HCT116 (cell line): ENCODE results near the gene LHPP. TPM values are rescaled to one million over a fixed set of nuclear protein-coding genes. Genes with fewer than 3 reads are reported as not detected.

Source experiments
- ATAC-seq: fragments of 200-7000 bp; cut with Tn5 transposase; 2 replicates; pipeline ENCODE4 v1.9.1; 2020; ENCODE audit warnings: mild to moderate bottlenecking, moderate library complexity
- BruUV-seq: library from RNA; stranded (reverse); fragments of 400-500 nt; replicated peaks from 2 replicates; lab custom pipeline; 2021; lab: Mats Ljungman, UMichigan
- CTCF ChIA-PET: fragments of 300-600 bp; sonication (Branson Sonifier 250); formaldehyde crosslinking; loops from one replicate; lab custom pipeline; 2021; ENCODE audit warnings: antibody characterized with exemption; lab: Charles Lee
- POLR2A ChIA-PET: fragments of 300-600, 350-600 bp; sonication (Branson Sonifier 250); formaldehyde crosslinking; loops from one replicate; lab custom pipeline; 2021; ENCODE audit warnings: antibody characterized with exemption; lab: Charles Lee
- RAD21 ChIA-PET, 2 experiments: fragments of 300-600 bp; sonication (Branson Sonifier 250); formaldehyde crosslinking; loops; one replicate each; lab custom pipeline; 2023; ENCODE audit warnings: low total read pairs in 2 of 2; ENCODE audit not compliant: uncharacterized antibody in 2 of 2, unreplicated experiment in 2 of 2, low non-redundant PET in 1 of 2; lab: Charles Lee
- DNase-seq: peaks from one replicate; pipeline ENCODE4 v3.0.0-alpha.2; 2010; ENCODE audit warnings: low read depth, low spot score
- H2AFZ ChIP-seq: fragments of 200-600 bp; shearing (Covaris generic), sonication (generic); 2 replicates; pipeline ENCODE4 v1.6.1; 2017; ENCODE audit warnings: low read depth, mixed run types, mixed read lengths, antibody characterized with exemption, low read length; ENCODE audit not compliant: poor library complexity, severe bottlenecking
- H3K27ac ChIP-seq: 2 replicates; pipeline ENCODE4 v1.5.1; 2012; ENCODE audit warnings: low read depth, low read length
- H3K27me3 ChIP-seq: fragments of 200-600 bp; sonication (generic); 2 replicates; pipeline ENCODE4 v1.6.1; 2016; ENCODE audit warnings: mixed run types, low read length, mixed read lengths; ENCODE audit not compliant: insufficient read depth
- H3K36me3 ChIP-seq, 2 experiments: fragments of 200-500 bp in 1 of 2; fragments of 200-600 bp in 1 of 2; sonication (Bioruptor generic) in 1 of 2; sonication (generic) in 1 of 2; 2 replicates each; pipeline versions ENCODE4 v1.5.1 to v1.6.1; 2014 to 2016; ENCODE audit warnings: low read length in 2 of 2, inconsistent platforms in 1 of 2, mixed read lengths in 1 of 2, mixed run types in 1 of 2; ENCODE audit not compliant: insufficient read depth in 2 of 2, control insufficient read depth in 1 of 2
- H3K4me1 ChIP-seq, 2 experiments: fragments of 200-600 bp in 1 of 2; sonication (generic) in 1 of 2; 2 replicates each; pipeline versions ENCODE4 v1.5.1 to v1.6.1; 2012 to 2017; ENCODE audit warnings: low read length in 2 of 2, inconsistent platforms in 1 of 2, mild to moderate bottlenecking in 1 of 2, mixed read lengths in 1 of 2, mixed run types in 1 of 2, moderate library complexity in 1 of 2; ENCODE audit not compliant: insufficient read depth in 2 of 2, control insufficient read depth in 1 of 2
- H3K4me2 ChIP-seq: fragments of 200-600 bp; sonication (generic); 2 replicates; pipeline ENCODE4 v1.6.1; 2017; ENCODE audit warnings: mixed run types, low read length, mixed read lengths
- H3K4me3 ChIP-seq, 2 experiments: fragments of 200-600 bp in 1 of 2; sonication (generic) in 1 of 2; replicated peaks in 1 of 2; 2 replicates each; pipeline ENCODE4 v1.5.1; 2011 to 2016; ENCODE audit warnings: low read length in 2 of 2, control low read depth in 1 of 2, low read depth in 1 of 2, mild to moderate bottlenecking in 1 of 2, mixed read lengths in 1 of 2, mixed run types in 1 of 2
- H3K79me2 ChIP-seq: fragments of 200-600 bp; sonication (generic); 2 replicates; pipeline ENCODE4 v1.6.1; 2017; ENCODE audit warnings: mild to moderate bottlenecking, mixed run types, low read length, moderate library complexity, mixed read lengths; ENCODE audit not compliant: insufficient read depth
- H3K9ac ChIP-seq: fragments of 200-600 bp; sonication (generic); 2 replicates; pipeline ENCODE4 v1.6.1; 2016; ENCODE audit warnings: low read length, mixed read lengths
- H3K9me2 ChIP-seq: fragments of 200-600 bp; sonication (generic), shearing (Covaris generic); 2 replicates; pipeline ENCODE4 v1.6.1; 2017; ENCODE audit warnings: mixed run types, mild to moderate bottlenecking, moderate library complexity; ENCODE audit not compliant: insufficient read depth
- H3K9me3 ChIP-seq, 2 experiments: fragments of 200-500 bp in 1 of 2; fragments of 200-600 bp in 1 of 2; sonication (Bioruptor generic) in 1 of 2; sonication (generic) in 1 of 2; 2 replicates each; pipeline ENCODE4 v1.6.1; 2014 to 2017; ENCODE audit warnings: low read length in 2 of 2, mixed read lengths in 2 of 2, inconsistent platforms in 1 of 2, low read depth in 1 of 2, mild to moderate bottlenecking in 1 of 2, mixed run types in 1 of 2, moderate library complexity in 1 of 2; ENCODE audit not compliant: control insufficient read depth in 1 of 2, insufficient read depth in 1 of 2
- H4K20me1 ChIP-seq: fragments of 200-600 bp; sonication (generic), shearing (Covaris generic); 2 replicates; pipeline ENCODE4 v1.6.1; 2017; ENCODE audit warnings: mixed run types, mild to moderate bottlenecking, moderate library complexity; ENCODE audit not compliant: insufficient read depth
- CBX3 ChIP-seq: IDR thresholded peaks from 2 replicates; pipeline ENCODE4 v1.6.1; 2012; ENCODE audit warnings: low read depth
- CEBPB ChIP-seq: IDR thresholded peaks from 2 replicates; pipeline ENCODE4 v1.6.1; 2012; ENCODE audit warnings: low read depth
- EGR1 ChIP-seq: IDR thresholded peaks from 2 replicates; pipeline ENCODE4 v1.6.1; 2012; ENCODE audit warnings: low read depth
- EZH2 ChIP-seq: fragments of 200-600 bp; sonication (generic); IDR thresholded peaks from 2 replicates; pipeline ENCODE4 v1.6.1; 2017; ENCODE audit warnings: antibody characterized with exemption, mixed run types
- FOSL1 ChIP-seq: IDR thresholded peaks from 2 replicates; pipeline ENCODE4 v1.6.1; 2012; ENCODE audit warnings: low read depth
- POLR2AphosphoS5 ChIP-seq: IDR thresholded peaks from 2 replicates; pipeline ENCODE4 v1.6.1; 2011; ENCODE audit warnings: mild to moderate bottlenecking, low read depth, low read length, moderate library complexity
- SIN3A ChIP-seq: IDR thresholded peaks from 2 replicates; pipeline ENCODE4 v1.6.1; 2012; ENCODE audit warnings: low read depth
- SP1 ChIP-seq: IDR thresholded peaks from 2 replicates; pipeline ENCODE4 v1.6.1; 2012; ENCODE audit warnings: low read depth
- SRF ChIP-seq: IDR thresholded peaks from 2 replicates; pipeline ENCODE4 v1.6.1; 2012; ENCODE audit warnings: low read depth
- ZFX ChIP-seq: fragments of 450-650 bp; IDR thresholded peaks from 2 replicates; pipeline ENCODE4 v1.6.1; 2017
- ZNF274 ChIP-seq: fragments of 200-500 bp; sonication (Bioruptor generic); IDR thresholded peaks from 2 replicates; pipeline ENCODE4 v1.6.1; 2014; ENCODE audit warnings: mild to moderate bottlenecking, low read depth, low read length, inconsistent platforms
- intact Hi-C: fragments of 100-400 bp; cut with micrococcal nuclease; formaldehyde crosslinking; loops from 2 replicates; pipeline ENCODE4 v1.10.0; 2022
- total RNA-seq: library from RNA; stranded (reverse); gene quantifications from one replicate; pipeline ENCODE4 v1.2.1, GENCODE V29; 2021; ENCODE audit not compliant: unreplicated experiment
- TF ChIP-seq, protein P1 (sequence below): IDR thresholded peaks from 2 replicates; pipeline ENCODE4 v1.6.1; 2011; ENCODE audit warnings: mild to moderate bottlenecking, low read length, moderate library complexity; ENCODE audit not compliant: insufficient replicate concordance; ENCODE audit errors: extremely low read depth
- TF ChIP-seq, protein P2 (sequence below): IDR thresholded peaks from 2 replicates; pipeline ENCODE4 v1.6.1; 2012
- TF ChIP-seq, protein P3 (sequence below), 3 experiments: fragments of 200-600 bp in 1 of 3; sonication (generic) in 1 of 3; IDR thresholded peaks in 2 of 3; conservative IDR thresholded peaks in 1 of 3; 2 replicates each; pipeline ENCODE4 v1.5.1; 2012 to 2017; ENCODE audit warnings: low read depth in 2 of 3, low read length in 2 of 3, antibody characterized with exemption in 1 of 3, borderline replicate concordance in 1 of 3, control low read depth in 1 of 3, mild to moderate bottlenecking in 1 of 3, mixed read lengths in 1 of 3, mixed run types in 1 of 3, moderate library complexity in 1 of 3; ENCODE audit not compliant: insufficient read depth in 1 of 3
- TF ChIP-seq, protein P4 (sequence below): IDR thresholded peaks from 2 replicates; pipeline ENCODE4 v1.6.1; 2012; ENCODE audit warnings: low read depth

LHPP gene
- total RNA-seq, 1 experiment from 2014 or later, result 45.8 TPM

DNA sequence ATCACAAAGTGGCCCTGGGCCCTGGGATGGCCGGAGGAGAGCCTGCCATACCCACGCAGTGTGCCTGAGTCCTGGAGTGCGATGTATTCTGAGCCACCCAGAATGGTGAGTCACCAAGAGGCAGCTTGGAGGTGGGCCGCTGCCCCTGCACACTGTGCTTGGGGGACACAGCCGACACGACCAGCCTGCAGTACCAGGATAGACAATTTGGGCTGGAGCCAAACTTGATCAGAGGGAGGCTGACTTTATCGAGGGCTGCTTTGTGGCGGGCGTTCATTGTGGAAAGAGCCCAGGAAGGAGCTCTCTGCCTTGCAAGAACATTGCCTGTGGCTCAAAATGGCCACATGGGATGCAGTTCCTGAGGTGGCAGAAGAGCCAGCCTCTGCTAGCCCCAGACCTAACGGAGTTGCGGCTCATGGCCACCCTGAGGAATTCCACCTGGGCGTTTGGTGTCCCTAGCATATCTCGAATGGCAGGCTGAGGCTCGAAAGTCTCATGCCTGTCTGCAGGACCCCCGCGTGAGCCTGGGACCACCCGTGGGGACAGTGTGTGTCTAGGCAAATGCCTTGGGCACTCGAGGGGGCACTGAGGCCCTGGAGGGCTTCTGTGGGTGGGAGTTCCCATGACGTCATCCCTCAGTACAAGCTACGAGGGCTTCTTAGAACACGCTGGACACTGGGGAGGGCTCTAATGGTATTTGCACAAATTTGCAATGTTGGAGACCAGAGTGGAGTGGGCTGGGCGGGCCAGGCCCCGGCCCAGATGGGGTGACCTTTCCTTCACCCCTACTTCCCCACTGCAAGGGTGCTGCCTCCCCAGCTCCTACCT lies 79.7 kb downstream of the LHPP start:
- POLR2A ChIA-PET, result no interaction called here
- intact Hi-C loops, result no loop called here
- no TSS peak for BruUV-seq
- Histone ChIP-seq H4K20me1 (no peaks in the 10 kb centered on the region), H3K4me1 (no peaks in the 10 kb centered on the region), H3K4me2 (no peak overlapping the region)
- DNase-seq, result no peak
- TF ChIP-seq SRF, result no peak
- no peak for TF ChIP-seq EGR1
- TF ChIP-seq ZFX, result no peak
- no peak for TF ChIP-seq CBX3
- TF ChIP-seq, protein P1, sequence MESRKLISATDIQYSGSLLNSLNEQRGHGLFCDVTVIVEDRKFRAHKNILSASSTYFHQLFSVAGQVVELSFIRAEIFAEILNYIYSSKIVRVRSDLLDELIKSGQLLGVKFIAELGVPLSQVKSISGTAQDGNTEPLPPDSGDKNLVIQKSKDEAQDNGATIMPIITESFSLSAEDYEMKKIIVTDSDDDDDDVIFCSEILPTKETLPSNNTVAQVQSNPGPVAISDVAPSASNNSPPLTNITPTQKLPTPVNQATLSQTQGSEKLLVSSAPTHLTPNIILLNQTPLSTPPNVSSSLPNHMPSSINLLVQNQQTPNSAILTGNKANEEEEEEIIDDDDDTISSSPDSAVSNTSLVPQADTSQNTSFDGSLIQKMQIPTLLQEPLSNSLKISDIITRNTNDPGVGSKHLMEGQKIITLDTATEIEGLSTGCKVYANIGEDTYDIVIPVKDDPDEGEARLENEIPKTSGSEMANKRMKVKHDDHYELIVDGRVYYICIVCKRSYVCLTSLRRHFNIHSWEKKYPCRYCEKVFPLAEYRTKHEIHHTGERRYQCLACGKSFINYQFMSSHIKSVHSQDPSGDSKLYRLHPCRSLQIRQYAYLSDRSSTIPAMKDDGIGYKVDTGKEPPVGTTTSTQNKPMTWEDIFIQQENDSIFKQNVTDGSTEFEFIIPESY, result no peak
- TF ChIP-seq FOSL1, result no peak
- no peak for TF ChIP-seq POLR2AphosphoS5
- TF ChIP-seq, protein P2, sequence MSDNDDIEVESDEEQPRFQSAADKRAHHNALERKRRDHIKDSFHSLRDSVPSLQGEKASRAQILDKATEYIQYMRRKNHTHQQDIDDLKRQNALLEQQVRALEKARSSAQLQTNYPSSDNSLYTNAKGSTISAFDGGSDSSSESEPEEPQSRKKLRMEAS, result no peak
- TF ChIP-seq CEBPB, result no peak
- TF ChIP-seq EZH2, result no peak
- no peak for TF ChIP-seq ZNF274
- TF ChIP-seq, protein P3, sequence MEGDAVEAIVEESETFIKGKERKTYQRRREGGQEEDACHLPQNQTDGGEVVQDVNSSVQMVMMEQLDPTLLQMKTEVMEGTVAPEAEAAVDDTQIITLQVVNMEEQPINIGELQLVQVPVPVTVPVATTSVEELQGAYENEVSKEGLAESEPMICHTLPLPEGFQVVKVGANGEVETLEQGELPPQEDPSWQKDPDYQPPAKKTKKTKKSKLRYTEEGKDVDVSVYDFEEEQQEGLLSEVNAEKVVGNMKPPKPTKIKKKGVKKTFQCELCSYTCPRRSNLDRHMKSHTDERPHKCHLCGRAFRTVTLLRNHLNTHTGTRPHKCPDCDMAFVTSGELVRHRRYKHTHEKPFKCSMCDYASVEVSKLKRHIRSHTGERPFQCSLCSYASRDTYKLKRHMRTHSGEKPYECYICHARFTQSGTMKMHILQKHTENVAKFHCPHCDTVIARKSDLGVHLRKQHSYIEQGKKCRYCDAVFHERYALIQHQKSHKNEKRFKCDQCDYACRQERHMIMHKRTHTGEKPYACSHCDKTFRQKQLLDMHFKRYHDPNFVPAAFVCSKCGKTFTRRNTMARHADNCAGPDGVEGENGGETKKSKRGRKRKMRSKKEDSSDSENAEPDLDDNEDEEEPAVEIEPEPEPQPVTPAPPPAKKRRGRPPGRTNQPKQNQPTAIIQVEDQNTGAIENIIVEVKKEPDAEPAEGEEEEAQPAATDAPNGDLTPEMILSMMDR (IDR thresholded peaks at IDR 0.05 in 2 of 3, conservative IDR thresholded peaks at IDR 0.05 in 1 of 3; ENCODE audit: borderline replicate concordance in 1 of 3, insufficient read depth in 1 of 3, low read depth in 2 of 3, low read length in 2 of 3), result no peak
- no peak for TF ChIP-seq SIN3A
- no peak for TF ChIP-seq SP1
- TF ChIP-seq, protein P4, sequence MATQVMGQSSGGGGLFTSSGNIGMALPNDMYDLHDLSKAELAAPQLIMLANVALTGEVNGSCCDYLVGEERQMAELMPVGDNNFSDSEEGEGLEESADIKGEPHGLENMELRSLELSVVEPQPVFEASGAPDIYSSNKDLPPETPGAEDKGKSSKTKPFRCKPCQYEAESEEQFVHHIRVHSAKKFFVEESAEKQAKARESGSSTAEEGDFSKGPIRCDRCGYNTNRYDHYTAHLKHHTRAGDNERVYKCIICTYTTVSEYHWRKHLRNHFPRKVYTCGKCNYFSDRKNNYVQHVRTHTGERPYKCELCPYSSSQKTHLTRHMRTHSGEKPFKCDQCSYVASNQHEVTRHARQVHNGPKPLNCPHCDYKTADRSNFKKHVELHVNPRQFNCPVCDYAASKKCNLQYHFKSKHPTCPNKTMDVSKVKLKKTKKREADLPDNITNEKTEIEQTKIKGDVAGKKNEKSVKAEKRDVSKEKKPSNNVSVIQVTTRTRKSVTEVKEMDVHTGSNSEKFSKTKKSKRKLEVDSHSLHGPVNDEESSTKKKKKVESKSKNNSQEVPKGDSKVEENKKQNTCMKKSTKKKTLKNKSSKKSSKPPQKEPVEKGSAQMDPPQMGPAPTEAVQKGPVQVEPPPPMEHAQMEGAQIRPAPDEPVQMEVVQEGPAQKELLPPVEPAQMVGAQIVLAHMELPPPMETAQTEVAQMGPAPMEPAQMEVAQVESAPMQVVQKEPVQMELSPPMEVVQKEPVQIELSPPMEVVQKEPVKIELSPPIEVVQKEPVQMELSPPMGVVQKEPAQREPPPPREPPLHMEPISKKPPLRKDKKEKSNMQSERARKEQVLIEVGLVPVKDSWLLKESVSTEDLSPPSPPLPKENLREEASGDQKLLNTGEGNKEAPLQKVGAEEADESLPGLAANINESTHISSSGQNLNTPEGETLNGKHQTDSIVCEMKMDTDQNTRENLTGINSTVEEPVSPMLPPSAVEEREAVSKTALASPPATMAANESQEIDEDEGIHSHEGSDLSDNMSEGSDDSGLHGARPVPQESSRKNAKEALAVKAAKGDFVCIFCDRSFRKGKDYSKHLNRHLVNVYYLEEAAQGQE, result no peak
- TF ChIP-seq, all 23 proteins: peak for 0
- RAD21 ChIA-PET, result no interaction called here
- no peak overlapping the region for H3K4me3 ChIP-seq
- no peaks in the 10 kb centered on the region for H3K36me3 ChIP-seq
- no peak overlapping the region for H3K9ac ChIP-seq
- H3K27ac ChIP-seq, result no peak overlapping the region
- no peaks in the 10 kb centered on the region for H3K79me2 ChIP-seq
- no peak for ATAC-seq
- no peaks in the 10 kb centered on the region for H3K27me3 ChIP-seq
- no peak overlapping the region for H2AFZ ChIP-seq
- CTCF ChIA-PET, result interaction anchor here (1.5 to 2.1 kb wide), 2 partner anchors 11 to 204 kb away, joined by 5 to 10 read pairs; no protein-coding TSS in a partner anchor
- H3K9me3 ChIP-seq, result no peaks in the 10 kb centered on the region
- H3K9me2 ChIP-seq, result no peaks in the 10 kb centered on the region
